Thoracic aorta (tissue), 2 donors: Measurements from ENCODE around the gene CYP4A11. TPM values are rescaled to one million over a fixed set of nuclear protein-coding genes. Genes with fewer than 3 reads are reported as not detected.
"Not testable (repeated sequence)": the region's sequence is repeated elsewhere in the genome, so short reads cannot be mapped to it uniquely, and the experiment has no call there.

Experiments
- ATAC-seq: fragments of 150-250 bp; one replicate; pipeline ENCODE4 v1.8.0; 2017; ENCODE audit warnings: low read depth; ENCODE audit not compliant: insufficient number of reproducible peaks, low FRiP score
- DNase-seq: peaks from one replicate; pipeline ENCODE4 v3.0.0-alpha.2; 2020; ENCODE audit warnings: low spot score
- H3K27ac ChIP-seq, 2 donors: fragments of 200-600 bp; sonication (generic); 1 replicate in 1 of 2; 2 replicates in 1 of 2; pipeline ENCODE4 v1.5.1; 2016; ENCODE audit warnings: mild to moderate bottlenecking in 2 of 2, moderate library complexity in 2 of 2
- H3K27me3 ChIP-seq: fragments of 200-600 bp; sonication (generic); replicated peaks from 2 replicates; pipeline ENCODE4 v1.6.0; 2016; ENCODE audit warnings: mild to moderate bottlenecking; ENCODE audit not compliant: insufficient read depth
- H3K36me3 ChIP-seq: fragments of 200-600 bp; sonication (generic); one replicate; pipeline ENCODE4 v1.5.1; 2016
- H3K4me1 ChIP-seq, 2 donors: fragments of 200-600 bp; sonication (generic); 1 replicate in 1 of 2; 2 replicates in 1 of 2; pipeline versions ENCODE4 v1.5.1 to v1.6.0; 2016; ENCODE audit warnings: low read depth in 2 of 2, mild to moderate bottlenecking in 1 of 2; ENCODE audit not compliant: control insufficient read depth in 1 of 2
- H3K4me3 ChIP-seq: fragments of 200-600 bp; sonication (generic); 2 replicates; pipeline ENCODE4 v1.5.1; 2016; ENCODE audit warnings: mild to moderate bottlenecking
- H3K9me3 ChIP-seq: fragments of 200-600 bp; sonication (generic); 2 replicates; pipeline ENCODE4 v1.5.1; 2016
- total RNA-seq, 2 donors: library from RNA; depleted of rRNA; stranded (reverse); fragments of >200 nt; gene quantifications; one replicate each; pipeline versions ENCODE4 v1.1.0 to v1.2.3, GENCODE V29; 2016
- TF ChIP-seq, protein P1 (sequence below): fragments of 200-600 bp; sonication (generic); IDR thresholded peaks from one replicate; pipeline ENCODE4 v1.5.1; 2019; ENCODE audit warnings: antibody characterized with exemption

Gene CYP4A11
- total RNA-seq, 2 donors from 2014 or later, result not detected

DNA sequence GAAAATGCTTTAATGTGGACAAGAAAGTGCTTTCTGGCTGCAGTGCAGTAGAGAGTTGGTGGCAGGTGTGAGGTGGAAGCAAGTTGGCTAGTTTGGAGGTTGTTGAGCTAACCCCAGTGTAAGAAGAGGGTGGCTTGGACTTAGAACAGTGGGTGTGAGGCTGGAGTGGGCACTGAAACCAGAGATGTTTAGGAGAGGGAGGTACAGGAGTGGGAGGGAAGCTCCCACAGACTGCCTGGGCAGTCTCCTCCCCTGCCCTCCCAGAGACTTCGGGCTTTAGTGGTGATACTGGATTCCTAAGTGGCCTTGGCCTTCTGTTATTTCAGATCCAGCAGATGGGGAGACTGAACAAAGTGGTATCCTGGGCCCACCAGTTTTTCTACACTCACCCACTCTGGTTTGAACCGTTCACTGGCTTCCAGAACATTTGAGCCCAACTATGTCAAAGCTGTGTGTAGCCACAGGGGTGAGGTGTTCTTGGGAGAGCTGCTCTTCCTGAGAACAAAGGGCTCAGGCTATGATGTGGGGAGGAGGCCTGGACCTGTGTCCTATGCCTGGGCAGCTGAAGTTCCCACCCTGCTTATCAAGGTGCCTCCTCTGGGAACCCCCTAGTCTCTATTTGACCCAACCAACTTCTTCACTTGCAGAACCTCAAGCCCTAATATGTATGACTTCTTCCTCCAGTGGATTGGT is 19.9 kb upstream of the CYP4A11 start:
- Histone ChIP-seq H3K4me3 (no peak overlapping the region), H3K9me3 (no peaks in the 10 kb centered on the region), H3K4me1 (no peaks in the 10 kb centered on the region), H3K36me3 (no peaks in the 10 kb centered on the region), H3K27me3 (no peaks in the 10 kb centered on the region), H3K27ac (no peak overlapping the region)
- DNase-seq (no peak), ATAC-seq (no peak)
- TF ChIP-seq, protein P1, sequence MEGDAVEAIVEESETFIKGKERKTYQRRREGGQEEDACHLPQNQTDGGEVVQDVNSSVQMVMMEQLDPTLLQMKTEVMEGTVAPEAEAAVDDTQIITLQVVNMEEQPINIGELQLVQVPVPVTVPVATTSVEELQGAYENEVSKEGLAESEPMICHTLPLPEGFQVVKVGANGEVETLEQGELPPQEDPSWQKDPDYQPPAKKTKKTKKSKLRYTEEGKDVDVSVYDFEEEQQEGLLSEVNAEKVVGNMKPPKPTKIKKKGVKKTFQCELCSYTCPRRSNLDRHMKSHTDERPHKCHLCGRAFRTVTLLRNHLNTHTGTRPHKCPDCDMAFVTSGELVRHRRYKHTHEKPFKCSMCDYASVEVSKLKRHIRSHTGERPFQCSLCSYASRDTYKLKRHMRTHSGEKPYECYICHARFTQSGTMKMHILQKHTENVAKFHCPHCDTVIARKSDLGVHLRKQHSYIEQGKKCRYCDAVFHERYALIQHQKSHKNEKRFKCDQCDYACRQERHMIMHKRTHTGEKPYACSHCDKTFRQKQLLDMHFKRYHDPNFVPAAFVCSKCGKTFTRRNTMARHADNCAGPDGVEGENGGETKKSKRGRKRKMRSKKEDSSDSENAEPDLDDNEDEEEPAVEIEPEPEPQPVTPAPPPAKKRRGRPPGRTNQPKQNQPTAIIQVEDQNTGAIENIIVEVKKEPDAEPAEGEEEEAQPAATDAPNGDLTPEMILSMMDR, result no peak

DNA sequence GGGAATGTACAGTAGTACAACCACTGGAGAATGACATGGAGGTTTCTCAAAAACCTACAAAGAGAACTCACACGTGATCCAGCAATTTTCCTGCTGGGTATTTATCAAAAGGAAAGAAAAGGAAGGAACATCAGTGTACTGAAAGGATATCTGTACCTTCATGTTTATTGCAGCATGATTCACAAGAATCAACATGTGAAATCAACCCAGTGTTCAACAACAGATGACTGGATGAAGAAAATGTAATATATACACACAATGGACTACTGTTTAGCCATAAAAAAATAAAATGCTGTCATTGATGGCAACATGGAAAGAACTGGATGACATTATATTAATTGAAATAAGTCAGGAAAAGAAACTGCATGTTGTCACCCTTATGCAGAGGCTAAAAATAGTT is 19.0 kb upstream of the CYP4A11 start:
- TF ChIP-seq, protein P1, result no peak
- no peak for DNase-seq
- Histone ChIP-seq H3K36me3 (no peaks in the 10 kb centered on the region), H3K4me1 (no peaks in the 10 kb centered on the region), H3K27ac (no peak overlapping the region), H3K4me3 (no peak overlapping the region), H3K27me3 (no peaks in the 10 kb centered on the region), H3K9me3 (no peaks in the 10 kb centered on the region)
- no peak for ATAC-seq

DNA sequence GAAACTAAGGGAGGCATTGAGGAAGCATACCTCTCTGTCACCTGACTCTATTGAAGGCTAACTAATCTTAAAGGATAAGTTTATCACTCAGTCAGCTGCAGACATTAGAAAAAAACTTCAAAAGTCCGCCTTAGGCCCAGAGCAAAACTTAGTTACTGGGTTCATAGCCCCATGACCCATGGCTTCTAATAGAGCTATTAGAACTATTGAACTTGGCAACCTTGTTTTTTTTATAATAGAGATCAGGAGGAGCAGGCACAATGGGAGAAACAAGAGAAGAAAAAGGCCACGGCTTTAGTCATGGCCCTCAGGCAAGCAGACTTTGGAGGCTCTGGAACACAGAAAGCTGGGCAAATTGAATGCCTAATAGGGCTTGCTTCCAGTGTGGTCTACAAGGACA is 13.8 kb upstream of the CYP4A11 start:
- DNase-seq, H3K4me1 ChIP-seq, H3K9me3 ChIP-seq, H3K27me3 ChIP-seq, H3K36me3 ChIP-seq, H3K4me3 ChIP-seq, ATAC-seq, H3K27ac ChIP-seq: not testable (repeated sequence)

DNA sequence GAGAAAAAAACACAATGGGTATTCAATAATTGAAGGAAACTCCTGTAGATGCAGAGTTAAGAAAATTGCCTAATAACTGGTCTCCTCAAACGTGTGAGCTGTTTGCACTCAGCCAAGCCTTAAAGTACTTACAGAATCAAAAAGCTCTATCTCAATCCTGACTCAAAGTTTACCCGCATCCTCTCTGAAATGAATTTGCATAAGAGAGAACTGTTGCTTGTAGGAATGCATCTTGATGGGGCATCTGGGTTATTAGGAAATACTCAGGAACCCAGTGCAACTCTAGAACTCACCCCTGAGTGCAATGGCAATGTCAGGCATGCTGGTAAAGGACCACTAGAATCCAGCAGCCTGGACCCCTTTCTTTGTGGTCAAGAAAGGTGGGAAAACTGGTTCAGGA is 12.6 kb upstream of the CYP4A11 start:
- not testable (repeated sequence) for H3K9me3 ChIP-seq, ATAC-seq, H3K4me1 ChIP-seq, DNase-seq, H3K27me3 ChIP-seq, H3K27ac ChIP-seq, H3K36me3 ChIP-seq, H3K4me3 ChIP-seq

DNA sequence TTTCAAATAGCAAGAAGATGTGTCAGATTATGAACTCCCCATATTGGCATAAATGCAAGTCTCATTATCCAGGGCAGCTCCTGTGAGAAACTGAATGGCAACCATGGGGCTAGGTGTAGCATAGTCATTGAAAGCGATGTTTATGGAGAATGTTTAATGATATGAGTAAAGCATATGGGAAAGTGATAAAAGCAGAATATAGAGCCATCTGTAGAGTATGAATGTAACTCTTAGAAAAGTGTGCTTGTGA is 8.1 kb upstream of the CYP4A11 start:
- ATAC-seq, H3K36me3 ChIP-seq: not testable (repeated sequence)

DNA sequence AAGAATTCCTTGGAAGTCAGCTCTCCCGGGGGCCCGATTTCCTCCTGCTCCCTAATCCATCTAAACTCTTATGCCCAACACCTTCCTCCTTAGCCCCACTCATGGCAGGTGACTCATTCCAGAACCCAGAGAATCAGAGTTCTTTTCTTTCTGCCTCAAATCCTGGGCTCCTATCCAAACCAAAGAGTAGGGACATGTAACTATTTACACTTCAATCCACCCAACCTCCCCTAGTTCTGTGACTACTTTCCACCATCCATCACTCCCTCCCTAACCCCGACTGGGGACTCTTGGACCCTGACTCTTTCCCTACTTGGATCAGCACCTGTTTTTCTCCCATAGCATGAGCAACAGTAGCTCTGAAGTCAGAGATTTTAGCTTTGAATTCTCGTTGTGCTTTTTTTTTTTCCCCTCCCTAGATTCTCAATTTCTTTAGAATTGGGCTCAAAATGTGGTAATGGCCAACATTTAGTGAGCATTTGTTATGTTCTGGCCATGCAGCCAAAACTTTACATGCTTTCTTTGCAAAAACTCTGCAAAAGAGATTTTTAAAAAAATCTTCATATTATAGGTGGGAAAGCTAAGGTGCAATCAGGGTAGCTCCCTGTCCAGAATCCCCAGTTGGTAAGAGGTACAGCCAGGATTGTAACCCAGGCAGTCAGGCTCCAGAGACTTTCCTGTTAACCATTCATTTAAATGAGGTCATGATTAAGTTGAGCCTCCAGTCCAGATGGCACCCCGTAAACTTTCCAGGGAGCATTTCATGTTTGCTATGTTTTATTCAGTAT is 7.5 kb upstream of the CYP4A11 start:
- no peaks in the 10 kb centered on the region for H3K4me1 ChIP-seq
- DNase-seq, result no peak
- TF ChIP-seq, protein P1, result no peak
- no peak overlapping the region for H3K27ac ChIP-seq
- ATAC-seq, result no peak
- H3K27me3 ChIP-seq, result no peaks in the 10 kb centered on the region
- no peak overlapping the region for H3K4me3 ChIP-seq
- H3K9me3 ChIP-seq, result no peaks in the 10 kb centered on the region
- H3K36me3 ChIP-seq, result no peaks in the 10 kb centered on the region

More for the DNA sequence above, 8.1 kb upstream of the CYP4A11 start:
- DNase-seq, H3K9me3 ChIP-seq, H3K4me1 ChIP-seq, H3K27me3 ChIP-seq, H3K27ac ChIP-seq, H3K4me3 ChIP-seq: not testable (repeated sequence)

DNA sequence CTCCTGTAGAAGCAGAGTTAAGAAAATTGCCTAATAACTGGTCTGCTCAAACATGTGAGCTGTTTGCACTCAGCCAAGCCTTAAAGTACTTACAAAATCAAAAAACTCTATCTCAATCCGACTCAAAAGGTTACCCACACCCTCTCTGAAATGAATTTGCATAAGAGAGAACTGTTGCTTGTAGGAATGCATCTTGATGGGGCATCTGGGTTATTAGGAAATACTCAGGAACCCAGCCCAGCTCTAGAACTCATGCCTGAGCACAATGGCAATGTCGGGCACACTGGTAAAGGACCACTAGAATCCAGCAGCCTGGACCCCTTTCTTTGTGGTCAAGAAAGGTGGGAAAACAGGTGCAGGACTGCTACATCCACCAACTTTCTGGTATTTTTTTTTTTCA is 6.4 kb upstream of the CYP4A11 start:
- H3K27ac ChIP-seq, ATAC-seq, H3K4me1 ChIP-seq, H3K36me3 ChIP-seq, H3K27me3 ChIP-seq, DNase-seq, H3K9me3 ChIP-seq, H3K4me3 ChIP-seq: not testable (repeated sequence)
